Head of caudate nucleus (tissue), 42 donors: ENCODE measurements around the gene MRPL58.

Experiments used
- DNase-seq, 42 donors: peaks; one replicate each; pipeline versions ENCODE4 v3.0.0 to v3.0.0-alpha.2; 2020 to 2021; ENCODE audit warnings: mixed read lengths in 7 of 42
- intact Hi-C: fragments of 100-400 bp; cut with DNase I; formaldehyde crosslinking; loops from one replicate; pipeline ENCODE4 v1.15.0; 2022

The MRPL58 gene

DNA sequence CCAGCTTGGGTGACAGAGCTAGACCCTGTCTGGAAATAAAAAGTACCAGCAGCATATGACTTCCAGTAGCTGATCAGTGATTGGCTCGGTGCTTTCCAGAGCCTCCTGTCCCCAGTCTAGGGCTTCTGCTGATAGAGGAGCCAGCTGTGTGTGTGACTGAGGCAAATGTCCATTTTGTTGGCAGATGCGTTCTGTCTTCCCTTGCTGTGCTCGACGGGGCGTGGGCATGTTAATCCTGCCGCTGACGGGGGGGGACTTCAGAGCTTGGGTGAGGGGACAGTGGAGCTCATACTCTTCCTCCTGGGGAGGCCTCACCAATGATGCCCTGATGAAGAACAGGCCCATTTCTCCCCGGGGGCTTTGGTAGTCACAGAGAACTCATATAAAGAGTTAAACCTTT is 49.1 kb downstream of the MRPL58 start:
- no peak for DNase-seq
- intact Hi-C loops, result no loop called here

DNA sequence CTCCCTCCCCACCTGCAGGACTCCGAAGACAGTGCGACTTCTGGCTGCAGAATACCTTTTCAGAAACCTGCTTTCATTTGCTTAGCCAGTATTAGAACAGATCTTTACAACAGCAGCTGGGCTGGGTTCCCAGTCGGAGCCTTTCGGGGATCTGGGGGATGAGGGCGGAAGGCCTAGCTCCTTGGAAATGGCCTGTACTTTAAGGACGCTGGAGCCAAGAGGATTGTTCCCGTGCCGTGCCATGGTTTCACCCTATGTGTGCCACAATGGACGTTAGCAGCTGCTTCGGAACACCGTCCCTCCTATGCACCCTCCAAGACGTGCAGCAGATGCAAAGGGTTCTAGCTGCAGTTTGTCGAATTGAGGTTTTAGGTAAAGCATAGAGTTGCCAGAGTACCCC is 50.7 kb downstream of the MRPL58 start:
- DNase-seq, result no peak
- intact Hi-C loops, result no loop called here

DNA sequence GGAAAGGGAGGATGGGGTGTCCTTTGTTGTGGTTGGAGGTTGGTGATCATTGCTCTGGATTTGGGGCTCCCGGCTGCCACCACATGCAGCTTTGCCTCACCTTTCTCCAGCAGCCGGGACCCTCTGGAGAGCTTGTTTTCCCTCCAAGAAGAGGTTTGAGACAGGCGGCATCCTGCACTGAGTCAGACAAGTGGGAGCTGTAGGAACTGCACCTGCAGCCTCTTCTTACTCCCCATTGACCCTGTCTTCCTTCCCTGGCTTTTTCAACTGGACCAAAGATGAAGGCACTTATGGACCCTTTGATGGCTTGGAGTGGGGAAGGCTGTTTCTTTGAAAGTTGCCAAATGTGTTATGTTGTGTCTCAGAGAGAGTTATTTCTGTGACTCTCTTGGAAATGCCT is 51.2 kb downstream of the MRPL58 start:
- DNase-seq, result no peak
- intact Hi-C loops, result no loop called here

DNA sequence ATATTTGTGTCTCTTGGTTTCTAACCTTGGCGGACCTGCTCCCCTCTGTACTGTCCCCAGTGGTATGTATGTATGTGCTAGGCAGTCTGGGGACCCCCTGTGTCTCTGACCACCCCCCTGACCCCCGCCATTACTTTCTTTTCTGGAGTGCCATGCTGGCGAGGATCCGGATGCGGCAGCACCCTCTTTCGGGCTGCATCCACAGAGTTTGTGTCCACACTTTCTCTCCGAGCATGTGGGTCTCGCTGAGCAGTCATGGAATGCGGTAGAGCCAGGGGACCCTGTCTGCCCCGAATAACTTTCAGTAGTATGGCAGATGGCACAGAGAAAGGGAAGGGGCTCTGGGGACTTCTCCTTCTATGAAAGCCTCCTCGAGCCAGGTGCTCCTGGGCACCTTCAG is 51.6 kb downstream of the MRPL58 start:
- intact Hi-C loops, result no loop called here
- DNase-seq, result no peak

DNA sequence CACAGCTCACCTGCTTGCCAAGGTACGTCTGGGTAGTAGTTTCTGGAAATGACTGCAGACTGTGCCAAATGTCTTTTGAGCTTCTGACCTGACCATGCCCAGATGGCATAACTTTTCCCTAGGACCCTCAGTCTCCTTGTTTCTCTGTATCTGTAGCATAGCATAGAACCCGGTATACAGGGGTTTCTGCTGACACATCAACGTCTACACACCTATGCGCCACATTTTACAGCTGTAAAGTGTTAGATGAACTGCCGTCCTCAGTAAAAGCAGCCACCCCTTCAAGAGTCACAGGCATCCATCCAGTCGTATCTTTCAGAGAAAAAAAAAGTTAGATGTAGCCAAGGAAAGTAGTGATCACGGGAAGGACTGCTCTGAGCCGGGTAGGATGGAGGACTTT is 52.0 kb downstream of the MRPL58 start:
- DNase-seq, result no peak
- intact Hi-C loops, result no loop called here

DNA sequence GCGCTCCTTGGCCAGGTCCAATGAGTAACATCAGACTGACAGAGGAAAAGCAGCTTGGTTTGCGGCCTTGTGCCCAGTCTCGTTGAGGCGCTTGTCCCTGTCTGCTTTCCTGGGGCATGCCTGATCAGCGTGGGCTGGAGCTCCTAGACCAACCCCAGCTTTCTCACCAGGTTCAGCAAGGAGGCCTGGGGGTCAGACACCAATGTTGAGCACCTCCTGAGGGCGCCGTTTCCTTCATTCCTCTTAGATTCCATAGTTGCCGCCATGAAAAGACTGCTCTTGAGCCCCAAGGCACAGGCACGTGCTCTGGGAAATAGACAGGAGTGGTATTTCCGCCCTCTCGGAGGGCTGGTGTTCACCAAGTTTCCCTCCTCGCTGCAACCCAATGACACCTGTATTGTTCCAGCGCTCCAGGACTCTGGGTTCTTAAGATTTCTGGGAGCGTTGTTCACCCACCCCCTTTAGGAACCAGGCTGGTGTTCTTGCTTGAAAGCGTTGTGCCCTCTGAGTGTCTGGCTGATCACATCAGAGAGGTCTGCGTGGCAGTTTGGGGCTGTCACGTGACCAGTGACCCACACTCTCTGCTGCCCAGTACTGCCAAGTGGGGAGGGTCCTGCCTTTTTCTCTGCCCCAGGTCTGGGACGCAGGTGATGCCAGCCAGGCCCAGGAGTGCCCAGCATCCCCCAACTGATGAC is 52.5 kb downstream of the MRPL58 start:
- DNase-seq, result no peak
- intact Hi-C loops, result loop anchor here (5.0 kb wide), 1 partner anchor 42 kb away; the partner anchor contains the start of gene ARMC7

DNA sequence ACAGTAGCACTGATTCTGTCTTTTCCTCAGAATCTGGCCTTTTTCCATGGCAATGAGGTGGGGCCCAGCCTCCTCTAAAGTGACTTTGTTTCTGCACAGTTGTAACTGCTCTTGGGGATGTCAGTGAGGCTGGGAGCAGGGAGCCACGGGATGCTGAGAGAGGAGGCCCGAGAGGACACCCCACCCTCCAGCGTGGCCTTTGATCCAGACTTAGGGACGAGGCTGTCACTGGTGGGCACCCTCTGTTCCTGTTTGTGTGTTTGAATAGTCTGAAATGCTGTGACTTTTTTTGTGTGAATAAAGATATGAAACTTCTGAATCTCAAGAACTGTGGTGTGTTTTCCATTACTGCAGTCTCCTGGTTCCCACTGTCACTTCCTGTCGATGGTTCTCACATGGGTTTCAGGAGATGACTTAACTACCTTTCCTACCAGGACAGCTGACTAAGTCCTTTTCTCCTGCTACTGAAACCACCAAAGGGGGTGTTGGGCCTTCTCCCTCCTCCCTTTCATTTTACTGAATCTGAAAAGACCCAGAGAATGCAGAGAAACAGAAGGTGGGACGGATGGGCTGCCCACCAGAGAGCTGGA is 53.2 kb downstream of the MRPL58 start:
- no peak for DNase-seq
- intact Hi-C loops, result loop anchor here (5.0 kb wide), 1 partner anchor 42 kb away; the partner anchor contains the start of gene ARMC7

DNA sequence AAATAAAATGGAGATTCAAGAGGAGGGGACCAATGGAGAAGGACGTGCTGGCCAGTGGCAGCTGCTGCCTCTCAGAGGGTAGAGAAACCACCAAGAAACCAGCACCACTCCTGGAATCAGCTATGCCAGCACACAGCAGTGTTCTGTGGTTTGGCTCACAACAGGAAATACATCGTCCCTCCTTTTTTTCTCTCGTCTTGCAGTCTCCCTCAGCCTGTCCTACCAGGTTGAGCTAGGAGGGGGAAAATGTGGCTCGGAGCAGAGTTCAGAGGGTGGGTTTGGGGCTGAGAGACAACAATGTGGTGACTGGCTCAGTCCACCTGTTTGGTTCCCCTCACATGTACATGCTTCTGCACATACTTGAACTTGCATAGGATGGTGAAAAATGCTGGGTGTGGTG is 55.4 kb downstream of the MRPL58 start:
- intact Hi-C loops, result loop anchor here (5.0 kb wide), 1 partner anchor 39 kb away; the partner anchor contains the start of gene ARMC7
- no peak for DNase-seq

DNA sequence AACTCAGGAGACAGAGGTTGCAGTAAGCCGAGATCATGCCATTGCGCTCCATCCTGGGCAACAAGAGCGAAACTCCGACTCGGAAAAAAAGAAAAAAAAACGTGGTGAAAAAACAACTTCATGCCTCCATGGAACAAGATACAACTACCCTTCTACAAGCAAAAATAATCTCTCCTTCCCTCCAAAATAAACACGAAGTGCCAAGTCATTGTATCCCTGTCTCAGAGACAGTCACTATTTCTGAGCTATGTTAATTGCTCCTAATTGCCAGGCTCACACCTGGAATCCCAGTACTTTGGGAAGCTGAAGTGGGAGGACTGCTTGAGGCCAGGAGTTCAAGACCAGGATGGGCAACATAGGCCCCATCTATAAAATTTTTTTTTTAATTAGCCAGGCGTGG is 56.3 kb downstream of the MRPL58 start:
- intact Hi-C loops, result loop anchor here (5.0 kb wide), 1 partner anchor 39 kb away; the partner anchor contains the start of gene ARMC7
- DNase-seq, result no peak

DNA sequence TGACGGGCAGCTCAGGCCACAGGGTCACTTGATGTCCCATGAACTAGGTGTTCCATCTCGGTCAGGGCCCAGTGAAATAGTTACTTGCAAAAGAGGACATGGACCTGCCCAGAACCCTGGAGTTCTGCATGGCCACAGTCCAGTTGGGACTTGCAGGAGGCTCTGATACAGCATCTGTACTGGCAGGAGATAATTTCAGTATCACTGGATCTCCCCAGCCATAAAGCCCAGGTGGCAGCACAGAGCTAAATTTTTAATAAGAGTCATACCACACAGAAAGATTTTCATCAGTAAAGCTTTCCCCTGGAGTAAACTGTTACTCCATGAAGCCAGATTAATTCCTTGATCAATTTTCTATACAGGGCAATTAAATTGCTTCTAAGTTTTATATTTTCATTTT is 57.3 kb downstream of the MRPL58 start:
- DNase-seq, result peak in 6 of 42 donors; percentile 21 to 51 (median 34)
- intact Hi-C loops, result loop anchor here (5.0 kb wide), 1 partner anchor 38 kb away; the partner anchor contains the start of gene ARMC7
